ENCODE results near the gene BLNK.

- TF ChIP-seq EZH2 (IDR thresholded peaks at IDR 0.05; ENCODE audit: insufficient read depth, poor library complexity, severe bottlenecking) (no peak), EZH2phosphoT487 (IDR thresholded peaks at IDR 0.05; ENCODE audit: insufficient read depth, low read depth) (no peak)
Observed at GRCh38 chr10:96261930-96262329, 9.4 kb downstream of the BLNK start.

Data from GM23248 (cell line).